HEK293T (cell line): ENCODE data around the gene PDE4B.

Experiments used
- ARNT ChIP-seq: fragments of 450-650 bp; IDR thresholded peaks from 2 replicates; pipeline ENCODE4 v1.6.1; 2017; ENCODE audit warnings: mild to moderate bottlenecking
- BHLHE40 ChIP-seq: fragments of 450-650 bp; IDR thresholded peaks from 2 replicates; pipeline ENCODE4 v1.6.1; 2016; ENCODE audit warnings: mild to moderate bottlenecking, moderate library complexity, borderline replicate concordance
- CTBP1 ChIP-seq: fragments of 450-650 bp; IDR thresholded peaks from 2 replicates; pipeline ENCODE4 v1.6.1; 2016; ENCODE audit warnings: borderline replicate concordance
- ELF4 ChIP-seq: fragments of 450-650 bp; IDR thresholded peaks from 2 replicates; pipeline ENCODE4 v1.6.1; 2017; ENCODE audit warnings: antibody characterized with exemption
- FOXA1 ChIP-seq: fragments of 450-650 bp; IDR thresholded peaks from 2 replicates; pipeline ENCODE4 v1.6.1; 2016; ENCODE audit warnings: mild to moderate bottlenecking
- FOXK2 ChIP-seq: fragments of 450-650 bp; IDR thresholded peaks from 2 replicates; pipeline ENCODE4 v1.6.1; 2016; ENCODE audit warnings: mild to moderate bottlenecking
- FOXM1 ChIP-seq: fragments of 450-650 bp; IDR thresholded peaks from 2 replicates; pipeline ENCODE4 v1.6.1; 2017; ENCODE audit warnings: mild to moderate bottlenecking, borderline replicate concordance
- LEF1 ChIP-seq: fragments of 450-650 bp; IDR thresholded peaks from 2 replicates; pipeline ENCODE4 v1.6.1; 2017; ENCODE audit warnings: mild to moderate bottlenecking, borderline replicate concordance
- NFRKB ChIP-seq: fragments of 450-650 bp; IDR thresholded peaks from 2 replicates; pipeline ENCODE4 v1.6.1; 2016; ENCODE audit warnings: mild to moderate bottlenecking, moderate library complexity
- SP1 ChIP-seq: fragments of 450-650 bp; IDR thresholded peaks from 2 replicates; pipeline ENCODE4 v1.6.1; 2017
- SUZ12 ChIP-seq: fragments of 450-650 bp; IDR thresholded peaks from 2 replicates; pipeline ENCODE4 v1.6.1; 2016; ENCODE audit warnings: mild to moderate bottlenecking
- TARDBP ChIP-seq: fragments of 450-650 bp; IDR thresholded peaks from 2 replicates; pipeline ENCODE4 v1.6.1; 2016
- ZNF384 ChIP-seq: fragments of 450-650 bp; IDR thresholded peaks from 2 replicates; pipeline ENCODE4 v1.6.1; 2016

DNA sequence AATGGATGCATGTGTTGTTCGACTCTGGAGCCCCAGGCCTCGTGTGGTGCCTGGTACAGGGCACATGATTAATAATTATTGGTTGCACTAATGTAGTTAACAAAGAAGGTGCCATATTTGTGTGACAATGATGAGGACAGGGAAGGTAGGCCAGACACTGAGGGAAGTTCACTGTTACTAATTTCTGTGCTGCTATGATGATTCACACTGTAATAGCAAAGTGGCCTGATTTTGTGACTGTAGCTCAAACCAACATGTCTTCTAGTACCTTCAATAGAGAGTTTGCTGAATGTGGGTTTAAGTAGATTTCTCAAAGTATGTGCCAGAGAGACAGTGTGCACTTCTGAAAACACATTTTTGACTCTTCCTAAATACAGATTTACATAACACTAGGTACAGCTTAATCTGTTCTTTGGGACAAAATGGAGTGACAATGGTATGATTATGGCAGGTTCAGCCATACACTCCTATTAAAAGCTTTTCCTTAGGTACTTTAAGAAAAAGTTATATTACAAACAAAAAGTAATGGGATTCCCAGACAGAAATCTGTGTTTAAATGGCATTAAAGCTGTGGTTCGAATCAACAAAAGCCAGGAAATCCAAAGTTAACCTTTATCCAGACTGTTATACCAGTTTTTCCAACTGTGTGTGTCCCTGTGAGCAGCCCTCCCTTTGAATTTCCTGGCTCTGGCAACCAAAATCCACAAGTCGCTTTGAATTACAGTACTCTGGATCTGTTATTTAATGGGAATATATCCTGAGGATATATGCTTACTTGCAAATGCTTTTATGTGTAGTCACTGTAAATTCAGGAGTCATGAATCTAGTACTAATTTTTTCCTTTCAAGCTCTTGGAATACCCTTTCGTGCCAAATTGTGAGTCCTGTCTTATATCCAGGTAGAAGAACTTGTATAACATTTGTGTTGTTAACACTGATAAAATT, 464.2 kb downstream of the PDE4B start:
- TF ChIP-seq BHLHE40 (no peak), FOXK2 (no peak), SUZ12 (no peak), NFRKB (no peak), ZNF384 (no peak), ARNT (no peak), SP1 (no peak), CTBP1 (no peak), TARDBP (no peak), ELF4 (no peak), FOXA1 (no peak), FOXM1 (no peak), LEF1 (no peak)
